Measurements from ENCODE around the gene TSPAN14. TPM values are rescaled to one million over a fixed set of nuclear protein-coding genes. Genes with fewer than 3 reads are reported as not detected.

Gene TSPAN14
- total RNA-seq, 3 donors from 2014 or later: 75.5 to 96.5 (median 81.0) TPM

DNA sequence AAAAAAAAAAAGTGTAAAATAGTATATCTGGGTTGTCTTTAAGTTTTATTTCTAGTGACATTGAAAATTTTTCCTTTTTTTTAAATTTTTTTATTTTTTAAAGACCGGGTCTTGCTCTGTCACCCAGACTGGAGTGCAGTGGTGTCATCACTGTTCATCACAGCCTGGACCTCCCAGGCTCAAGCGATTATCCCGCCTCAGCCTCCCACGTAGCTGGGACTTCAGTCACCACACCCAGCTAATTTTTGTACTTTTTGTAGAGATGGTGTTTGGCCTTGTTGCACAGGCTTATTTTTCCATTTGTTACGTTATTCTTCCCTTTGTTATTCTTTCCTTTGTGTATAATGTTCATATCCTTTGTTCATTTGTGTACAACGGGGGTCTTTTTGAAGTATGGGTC lies 30.1 kb downstream of the TSPAN14 start:
- TF ChIP-seq, protein P1, sequence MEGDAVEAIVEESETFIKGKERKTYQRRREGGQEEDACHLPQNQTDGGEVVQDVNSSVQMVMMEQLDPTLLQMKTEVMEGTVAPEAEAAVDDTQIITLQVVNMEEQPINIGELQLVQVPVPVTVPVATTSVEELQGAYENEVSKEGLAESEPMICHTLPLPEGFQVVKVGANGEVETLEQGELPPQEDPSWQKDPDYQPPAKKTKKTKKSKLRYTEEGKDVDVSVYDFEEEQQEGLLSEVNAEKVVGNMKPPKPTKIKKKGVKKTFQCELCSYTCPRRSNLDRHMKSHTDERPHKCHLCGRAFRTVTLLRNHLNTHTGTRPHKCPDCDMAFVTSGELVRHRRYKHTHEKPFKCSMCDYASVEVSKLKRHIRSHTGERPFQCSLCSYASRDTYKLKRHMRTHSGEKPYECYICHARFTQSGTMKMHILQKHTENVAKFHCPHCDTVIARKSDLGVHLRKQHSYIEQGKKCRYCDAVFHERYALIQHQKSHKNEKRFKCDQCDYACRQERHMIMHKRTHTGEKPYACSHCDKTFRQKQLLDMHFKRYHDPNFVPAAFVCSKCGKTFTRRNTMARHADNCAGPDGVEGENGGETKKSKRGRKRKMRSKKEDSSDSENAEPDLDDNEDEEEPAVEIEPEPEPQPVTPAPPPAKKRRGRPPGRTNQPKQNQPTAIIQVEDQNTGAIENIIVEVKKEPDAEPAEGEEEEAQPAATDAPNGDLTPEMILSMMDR (IDR thresholded peaks at IDR 0.05): no peak
- H3K36me3 ChIP-seq (ENCODE audit: low read depth): no peaks in the 10 kb centered on the region
- H3K9me3 ChIP-seq: no peaks in the 10 kb centered on the region
- DNase-seq (no peak), ATAC-seq (no peak)
- H3K4me3 ChIP-seq: no peak overlapping the region
- H3K4me1 ChIP-seq (ENCODE audit: low read depth): peaks cover 21% of the 10 kb centered on the region
- intact Hi-C loops (cut with DNase I, micrococcal nuclease): no loop called here

DNA sequence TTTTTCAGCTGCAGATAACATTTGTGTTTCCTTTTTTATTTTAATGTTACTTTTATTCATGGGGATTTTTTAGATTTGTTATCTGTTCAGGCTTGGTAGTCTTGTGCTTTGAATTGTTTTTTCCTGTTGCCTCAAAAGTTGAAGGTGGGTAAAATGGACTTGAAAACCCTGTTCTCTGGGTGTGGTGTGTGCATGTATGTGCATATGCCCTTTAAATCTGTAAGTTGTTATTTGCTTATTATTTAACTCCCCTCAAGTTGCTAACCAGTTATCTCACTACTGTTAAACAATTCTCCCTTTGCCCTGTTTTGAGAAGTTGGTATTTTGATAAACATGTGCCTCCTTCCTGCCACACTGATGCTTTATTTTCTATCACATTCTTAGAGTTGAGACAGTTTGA lies 30.6 kb downstream of the TSPAN14 start:
- H3K4me3 ChIP-seq: no peak overlapping the region
- no peak for ATAC-seq
- no peaks in the 10 kb centered on the region for H3K36me3 ChIP-seq (ENCODE audit: low read depth)
- TF ChIP-seq, protein P1 (IDR thresholded peaks at IDR 0.05): no peak
- intact Hi-C loops (cut with DNase I, micrococcal nuclease): no loop called here
- peaks cover 21% of the 10 kb centered on the region for H3K4me1 ChIP-seq (ENCODE audit: low read depth)
- DNase-seq: no peak
- no peaks in the 10 kb centered on the region for H3K9me3 ChIP-seq

DNA sequence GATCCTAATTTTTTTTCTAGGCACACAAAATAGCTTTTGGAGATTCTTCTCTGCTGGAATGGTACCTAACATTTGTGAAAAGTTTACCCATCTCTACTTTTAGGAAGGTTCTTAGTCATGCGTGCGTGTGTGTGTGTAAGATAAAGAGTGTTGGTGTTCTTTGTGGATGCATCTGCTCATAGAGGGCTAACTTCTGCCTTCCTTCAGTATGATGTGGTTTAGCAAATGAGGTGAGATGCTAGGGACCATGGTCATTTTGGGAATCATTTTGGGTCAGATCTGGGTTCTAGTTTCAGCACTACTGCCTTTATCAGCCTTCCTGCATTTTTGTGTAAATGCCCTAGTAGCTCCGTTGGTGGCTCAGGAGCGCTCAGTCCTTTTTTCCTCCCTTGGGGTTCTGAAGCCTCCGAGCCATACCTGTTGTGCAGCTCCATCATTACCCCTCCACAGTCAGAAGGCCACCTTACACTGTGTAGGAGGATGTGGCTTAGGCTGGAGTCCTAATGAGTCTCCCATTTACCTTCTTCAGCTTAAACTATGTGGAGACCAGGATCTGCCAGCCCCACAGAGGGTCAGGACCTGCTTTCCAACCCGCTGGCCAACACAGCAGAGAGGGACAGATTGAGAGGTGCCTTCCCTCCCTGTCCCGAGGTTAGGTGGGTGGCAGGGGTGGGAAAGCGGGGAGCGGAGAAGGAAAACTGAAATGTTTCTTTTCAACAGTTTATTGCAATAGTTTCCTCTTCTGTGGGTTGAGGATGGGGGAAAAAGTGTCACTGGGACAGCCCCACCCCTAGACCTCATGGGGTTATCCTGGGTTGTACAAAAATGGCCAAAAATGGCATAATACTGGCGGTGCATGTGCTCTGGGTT lies 31.2 kb downstream of the TSPAN14 start:
- no peak for DNase-seq
- ATAC-seq: peak; percentile 5
- H3K4me3 ChIP-seq: no peak overlapping the region
- no peaks in the 10 kb centered on the region for H3K36me3 ChIP-seq (ENCODE audit: low read depth)
- intact Hi-C loops (cut with DNase I, micrococcal nuclease): no loop called here
- no peaks in the 10 kb centered on the region for H3K9me3 ChIP-seq
- TF ChIP-seq, protein P1 (IDR thresholded peaks at IDR 0.05): no peak
- peaks cover 21% of the 10 kb centered on the region for H3K4me1 ChIP-seq (ENCODE audit: low read depth)

DNA sequence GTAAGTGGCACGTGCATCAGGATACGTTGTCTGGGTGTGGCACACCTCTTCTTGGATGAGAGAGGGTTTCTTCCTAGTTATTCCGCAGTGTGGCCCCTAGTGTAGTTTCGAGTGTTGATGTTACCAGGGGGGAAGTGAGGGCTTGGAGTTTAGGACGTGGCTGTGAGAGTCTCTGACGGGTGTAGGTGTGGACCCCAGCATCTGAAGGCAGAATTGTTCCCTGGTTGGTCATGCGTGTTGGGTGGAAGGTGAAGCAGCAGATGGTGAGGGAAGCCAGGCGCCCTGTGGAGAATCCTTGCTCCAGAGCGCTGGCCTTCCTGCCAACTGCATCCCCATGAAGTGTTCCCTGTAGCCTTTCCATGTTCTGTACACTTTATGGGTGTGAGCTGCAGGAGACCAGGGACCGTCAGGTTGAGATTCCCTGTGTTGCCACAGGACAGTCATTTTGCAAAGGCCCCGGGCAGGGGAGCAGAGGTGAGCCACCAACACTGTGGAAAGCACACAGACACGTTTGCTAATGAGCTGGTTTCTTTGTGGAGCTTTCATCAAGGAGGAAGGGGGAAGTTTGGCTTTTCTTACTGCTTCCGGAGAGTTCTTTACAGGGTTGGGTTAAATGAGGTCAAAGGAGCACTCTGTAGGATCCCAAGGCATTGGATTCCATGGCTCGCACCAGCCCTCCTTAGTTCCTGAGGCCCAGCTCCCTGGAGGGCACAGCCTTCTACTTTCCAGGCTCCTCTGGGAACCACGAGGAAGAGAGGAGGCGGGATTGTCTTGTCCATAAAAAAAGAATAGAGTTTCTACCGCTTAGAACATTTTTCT lies 32.0 kb downstream of the TSPAN14 start:
- Histone ChIP-seq H3K4me1 (ENCODE audit: low read depth) (peaks cover 21% of the 10 kb centered on the region), H3K9me3 (no peaks in the 10 kb centered on the region), H3K36me3 (ENCODE audit: low read depth) (no peaks in the 10 kb centered on the region), H3K4me3 (no peak overlapping the region)
- TF ChIP-seq, protein P1 (IDR thresholded peaks at IDR 0.05): no peak
- DNase-seq (no peak), ATAC-seq (peak; percentile 48)
- intact Hi-C loops (cut with DNase I, micrococcal nuclease): no loop called here

DNA sequence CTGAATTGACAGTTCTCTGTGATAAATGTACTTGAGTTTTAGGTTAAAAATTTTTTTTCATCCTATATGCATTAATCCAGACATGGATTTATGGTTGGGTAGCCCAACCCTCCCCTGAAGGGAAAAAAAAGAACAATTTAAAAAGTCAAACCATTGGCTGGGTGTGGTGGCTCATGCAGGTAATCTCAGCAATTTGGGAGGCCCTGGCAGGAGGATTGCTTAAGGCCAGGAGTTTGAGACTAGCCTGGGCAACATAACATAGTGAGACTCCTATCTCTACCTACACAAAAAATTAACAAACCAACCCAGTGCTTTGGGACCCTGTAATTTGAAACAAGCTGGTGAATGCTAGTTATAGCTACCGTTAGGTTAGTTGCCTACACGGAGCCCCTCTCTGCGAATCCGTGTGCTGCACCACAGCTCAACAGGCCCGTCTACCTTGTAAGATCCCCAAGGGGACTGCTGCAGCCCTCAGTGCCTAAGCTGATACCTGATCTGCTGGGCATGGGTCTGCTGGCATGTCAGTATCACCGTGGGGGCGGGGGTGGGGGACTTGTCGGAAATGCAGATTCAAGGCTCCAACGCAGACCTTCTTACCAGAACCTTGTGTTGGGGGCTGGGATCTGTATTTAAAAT lies 32.8 kb downstream of the TSPAN14 start:
- DNase-seq: no peak
- Histone ChIP-seq H3K4me1 (ENCODE audit: low read depth) (peaks cover 21% of the 10 kb centered on the region), H3K9me3 (no peaks in the 10 kb centered on the region), H3K36me3 (ENCODE audit: low read depth) (peaks cover 3% of the 10 kb centered on the region), H3K4me3 (no peak overlapping the region)
- intact Hi-C loops (cut with DNase I, micrococcal nuclease): no loop called here
- TF ChIP-seq, protein P1 (IDR thresholded peaks at IDR 0.05): no peak
- no peak for ATAC-seq
